Stomach (tissue), 19 donors: ENCODE results near the gene PLA2G4F. TPM values are rescaled to one million over a fixed set of nuclear protein-coding genes. Genes with fewer than 3 reads are reported as not detected.

ENCODE experiments used
- DNase-seq, 2 donors: peaks; one replicate each; pipeline versions ENCODE4 v3.0.0 to v3.0.0-alpha.2; 2013 to 2019
- H3K27ac ChIP-seq, 5 donors: fragments of 200-600 bp in 4 of 5; sonication (generic) in 4 of 5; one replicate each; pipeline ENCODE4 v1.5.1; 2013 to 2019; ENCODE audit warnings: mild to moderate bottlenecking in 1 of 5, moderate library complexity in 1 of 5
- H3K27me3 ChIP-seq, 3 donors: fragments of 200-600 bp; sonication (generic); one replicate each; pipeline ENCODE4 v1.5.1; 2017 to 2019; ENCODE audit warnings: mixed run types in 1 of 3
- H3K36me3 ChIP-seq, 4 donors: fragments of 200-600 bp; sonication (generic); 1 replicate in 3 of 4; 2 replicates in 1 of 4; pipeline ENCODE4 v1.5.1; 2016 to 2019
- H3K4me1 ChIP-seq, 4 donors: fragments of 200-600 bp; sonication (generic); one replicate each; pipeline ENCODE4 v1.5.1; 2016 to 2019
- H3K4me3 ChIP-seq, 4 donors: fragments of 200-600 bp; sonication (generic) in 3 of 4; one replicate each; pipeline ENCODE4 v1.5.1; 2016 to 2019; ENCODE audit warnings: mild to moderate bottlenecking in 1 of 4
- H3K9me3 ChIP-seq, 4 donors: fragments of 200-600 bp; sonication (generic); one replicate each; pipeline ENCODE4 v1.5.1; 2016 to 2019
- CTCF ChIP-seq, 7 experiments: fragments of 450-650 bp in 4 of 7; fragments of 200-600 bp in 3 of 7; sonication (generic) in 3 of 7; IDR thresholded peaks; one replicate each; pipeline ENCODE4 v1.5.1; 2016 to 2019; ENCODE audit warnings: antibody characterized with exemption in 7 of 7, control low read depth in 2 of 7, mild to moderate bottlenecking in 1 of 7
- EP300 ChIP-seq: sonication (generic); formaldehyde crosslinking; IDR thresholded peaks from one replicate; pipeline ENCODE4 v1.6.1; 2017; ENCODE audit warnings: antibody characterized with exemption
- POLR2A ChIP-seq, 4 donors: fragments of 450-650 bp; IDR thresholded peaks; one replicate each; pipeline ENCODE4 v1.6.1; 2016; ENCODE audit warnings: antibody characterized with exemption in 4 of 4, control low read depth in 2 of 4, mild to moderate bottlenecking in 1 of 4, moderate library complexity in 1 of 4
- POLR2AphosphoS5 ChIP-seq, 3 donors: sonication (generic); formaldehyde crosslinking; IDR thresholded peaks; one replicate each; pipeline ENCODE4 v1.6.1; 2016; ENCODE audit warnings: antibody characterized with exemption in 3 of 3
- WGBS, 5 donors: extraction: QIAGEN DNeasy Blood & Tissue Kit in 3 of 5; methylation state at CpG; one replicate each; pipeline versions ENCODE4 v1.1.5 to v1.1.7; 2013 to 2018; 5-methylcytosine and 5-hydroxymethylcytosine counted together
- intact Hi-C: fragments of 100-400 bp; cut with DNase I; formaldehyde crosslinking; loops from one replicate; pipeline ENCODE4 v1.15.1; 2023; ENCODE audit warnings: low total_unique reads
- long read RNA-seq, 10 donors: transcript quantifications; one replicate each; lab custom pipeline, GENCODE V29; 2026
- polyA plus RNA-seq, 3 donors: library from polyadenylated mRNA; stranded (reverse); fragments of 200-250 nt; gene quantifications; one replicate each; pipeline ENCODE4 v1.2.3, GENCODE V29; 2013
- total RNA-seq, 5 donors: library from RNA; depleted of rRNA; stranded (reverse); fragments of >200 nt; gene quantifications; one replicate each; pipeline versions ENCODE4 v1.1.0 to v1.2.3, GENCODE V29; 2014 to 2016
- donor health status: healthy with polysubstance abuse.
- donor health status: Bipolar disorder and iron deficiency.
- donor health status: healthy.

PLA2G4F gene
- total RNA-seq (10 to 100 TPM in 4 of 5 donors, 1 to 10 TPM in 1; 3.5 to 41.4 (median 12.9) TPM), polyA plus RNA-seq (1 to 10 TPM; 1.9 to 4.7 (median 3.8) TPM)
- long read RNA-seq, donor 1, result 0 reads
- long read RNA-seq, donor 2, result 0 reads
- long read RNA-seq, donor 3, result 0 reads
- long read RNA-seq, donor 4, result 0 reads
- long read RNA-seq, donor 5, result 0 reads
- long read RNA-seq, donor 6, result 0 reads
- long read RNA-seq, donor 7, partial matches to known transcripts, result 0 of 1 reads
- long read RNA-seq, donor 7, other reads (novel, unspliced or antisense), result 0 of 1 reads
- long read RNA-seq, donor 8, result 0 reads
- long read RNA-seq, donor 9, result 0 reads
- long read RNA-seq, donor 10, result 0 reads

- H3K4me1 ChIP-seq, result peaks cover 11 to 50% (median 49%) of the 10 kb centered on the region in 4 donors
- H3K36me3 ChIP-seq, result peaks cover 23 to 31% (median 30%) of the 10 kb centered on the region in 4 donors
- 24 to 46% (median 26%) methylated on average over 3 to 8 of the region's 8 CpGs for WGBS, 5 donors
- peak within 1 kb of the TSS; percentile 24 to 37 (median 29) for H3K4me3 ChIP-seq
- H3K27me3 ChIP-seq, result no peaks in the 10 kb centered on the region
- intact Hi-C loops, result no loop called here
- TF ChIP-seq EP300, result no peak
- no peak for TF ChIP-seq CTCF (IDR thresholded peaks at IDR 0.05)
- TF ChIP-seq POLR2AphosphoS5 (IDR thresholded peaks at IDR 0.05), result peak in 2 of 3 donors; percentile 72 to 77
- TF ChIP-seq POLR2A (IDR thresholded peaks at IDR 0.05), result peak in 1 of 4 donors; percentile 43
- H3K9me3 ChIP-seq, result no peaks in the 10 kb centered on the region
- peak; percentile 82 to 87 for DNase-seq
- H3K27ac ChIP-seq, result peak within 1 kb of the TSS; percentile 74 to 90 (median 84)
Observed at GRCh38 chr15:42156243-42156922, at the start of gene PLA2G4F. PLA2G4F (minus strand) TSS chr15:42156636; CDS start chr15:42156549, 87 bp downstream.

- Histone ChIP-seq H3K9me3 (no peaks in the 10 kb centered on the region), H3K4me1 (peaks cover 10 to 50% (median 34%) of the 10 kb centered on the region in 4 donors), H3K4me3 (no peak overlapping the region), H3K27me3 (no peaks in the 10 kb centered on the region), H3K27ac (no peak overlapping the region), H3K36me3 (peaks cover 0 to 29% (median 23%) of the 10 kb centered on the region in 4 donors)
- no peak for DNase-seq
- intact Hi-C loops, result no loop called here
- TF ChIP-seq CTCF (IDR thresholded peaks at IDR 0.05) (no peak), POLR2AphosphoS5 (IDR thresholded peaks at IDR 0.05) (no peak), POLR2A (IDR thresholded peaks at IDR 0.05) (no peak), EP300 (no peak)
- 85 to 95% (median 87%) methylated on average over 3 of the region's 3 CpGs for WGBS, 5 donors
Observed at GRCh38 chr15:42203891-42204290, 47.5 kb upstream of the PLA2G4F start.

GRCh38 chr15:42202653-42203052, 46.2 kb upstream of the PLA2G4F start:
- 50 to 75% (median 62%) methylated on average over 2 of the region's 2 CpGs for WGBS, 5 donors
- no peak overlapping the region for H3K4me3 ChIP-seq
- no peak for DNase-seq
- peaks cover 10 to 50% (median 30%) of the 10 kb centered on the region in 4 donors for H3K4me1 ChIP-seq
- TF ChIP-seq POLR2AphosphoS5 (IDR thresholded peaks at IDR 0.05) (no peak), EP300 (no peak), POLR2A (IDR thresholded peaks at IDR 0.05) (no peak), CTCF (IDR thresholded peaks at IDR 0.05) (no peak)
- H3K27ac ChIP-seq, result no peak overlapping the region
- peaks cover 5 to 41% (median 35%) of the 10 kb centered on the region in 4 donors for H3K36me3 ChIP-seq
- H3K9me3 ChIP-seq, result no peaks in the 10 kb centered on the region
- no peaks in the 10 kb centered on the region for H3K27me3 ChIP-seq
- intact Hi-C loops, result no loop called here

- Histone ChIP-seq H3K9me3 (no peaks in the 10 kb centered on the region), H3K27ac (no peak overlapping the region), H3K4me3 (no peak overlapping the region), H3K27me3 (no peaks in the 10 kb centered on the region), H3K4me1 (peaks cover 6 to 41% (median 23%) of the 10 kb centered on the region in 4 donors), H3K36me3 (peaks cover 5 to 48% (median 42%) of the 10 kb centered on the region in 4 donors)
- no peak for TF ChIP-seq POLR2AphosphoS5 (IDR thresholded peaks at IDR 0.05)
- TF ChIP-seq EP300, result no peak
- TF ChIP-seq CTCF (IDR thresholded peaks at IDR 0.05), result no peak
- TF ChIP-seq POLR2A (IDR thresholded peaks at IDR 0.05), result no peak
- 91 to 100% (median 97%) methylated on average over 1 of the region's 1 CpG for WGBS, 5 donors
- no peak for DNase-seq
- intact Hi-C loops, result no loop called here
Observed at GRCh38 chr15:42201801-42202200, 45.4 kb upstream of the PLA2G4F start.
